IPS DF 6.9 (cell line): ENCODE data around the gene NUP188.

Experiments
- DNase-seq: peaks from one replicate; pipeline ENCODE4 v3.0.0-alpha.2; 2013; ENCODE audit warnings: low read depth, low spot score
- H3K27ac ChIP-seq: one replicate; pipeline ENCODE4 v1.5.1; 2013; ENCODE audit warnings: low read length, control low read depth
- H3K27me3 ChIP-seq: 2 replicates; pipeline ENCODE4 v1.6.1; 2013; ENCODE audit warnings: mild to moderate bottlenecking, low read length; ENCODE audit not compliant: control insufficient read depth, insufficient read depth
- H3K36me3 ChIP-seq: 2 replicates; pipeline ENCODE4 v1.6.1; 2013; ENCODE audit warnings: low read length; ENCODE audit not compliant: control insufficient read depth, insufficient read depth
- H3K4me1 ChIP-seq: 2 replicates; pipeline ENCODE4 v1.6.1; 2013; ENCODE audit warnings: low read length; ENCODE audit not compliant: control insufficient read depth, insufficient read depth
- H3K4me3 ChIP-seq: 2 replicates; pipeline ENCODE4 v1.5.1; 2013; ENCODE audit warnings: mild to moderate bottlenecking, low read length
- H3K9me3 ChIP-seq: 2 replicates; pipeline ENCODE4 v1.6.1; 2013; ENCODE audit warnings: low read length, inconsistent platforms; ENCODE audit not compliant: control insufficient read depth, insufficient read depth
- WGBS: extraction: QIAGEN DNeasy Blood & Tissue Kit; methylation state at CpG from one replicate; pipeline ENCODE4 v1.1.7; 2013; ENCODE audit warnings: mixed read lengths, missing lambda C conversion rate; ENCODE audit not compliant: insufficient read length, insufficient coverage; 5-methylcytosine and 5-hydroxymethylcytosine counted together

Gene NUP188

DNA sequence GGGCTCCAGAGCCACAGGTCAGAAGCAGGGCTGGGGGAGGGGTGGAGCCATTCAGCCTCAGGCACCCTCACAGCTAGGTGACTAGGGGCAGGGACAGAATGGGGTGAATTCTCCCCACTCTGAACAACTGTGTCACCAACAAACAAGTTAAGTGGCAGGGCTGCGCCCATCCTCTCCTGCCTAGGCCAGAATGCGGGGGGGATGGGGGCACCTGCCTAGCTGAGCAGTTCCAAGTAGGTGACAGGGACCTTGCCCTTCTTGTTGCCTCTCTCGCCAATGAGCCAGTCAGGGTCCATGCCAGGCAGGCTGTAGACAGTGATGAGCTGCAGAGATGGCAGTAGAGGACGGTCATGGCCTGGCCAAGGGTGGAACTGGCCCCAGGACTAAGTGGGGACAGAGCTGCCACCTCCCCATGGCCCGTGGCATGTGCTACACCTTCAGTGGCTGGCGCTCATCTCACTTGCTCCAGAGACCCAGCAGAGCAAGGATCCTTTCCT is 61.0 kb downstream of the NUP188 start:
- Histone ChIP-seq H3K4me3 (no peak overlapping the region), H3K4me1 (no peaks in the 10 kb centered on the region), H3K36me3 (peaks cover 19% of the 10 kb centered on the region), H3K9me3 (no peaks in the 10 kb centered on the region), H3K27ac (no peak overlapping the region), H3K27me3 (no peaks in the 10 kb centered on the region)
- WGBS: no CpG with 5 or more reads among the region's 6 CpGs
- DNase-seq: no peak

GRCh38 chr9:129008986-129009583 is 61.6 kb downstream of the NUP188 start:
- WGBS: no CpG with 5 or more reads among the region's 13 CpGs
- H3K4me1 ChIP-seq: no peaks in the 10 kb centered on the region
- DNase-seq: no peak
- H3K36me3 ChIP-seq: peaks cover 24% of the 10 kb centered on the region
- no peak overlapping the region for H3K27ac ChIP-seq
- no peaks in the 10 kb centered on the region for H3K9me3 ChIP-seq
- H3K27me3 ChIP-seq: no peaks in the 10 kb centered on the region
- no peak overlapping the region for H3K4me3 ChIP-seq

DNA sequence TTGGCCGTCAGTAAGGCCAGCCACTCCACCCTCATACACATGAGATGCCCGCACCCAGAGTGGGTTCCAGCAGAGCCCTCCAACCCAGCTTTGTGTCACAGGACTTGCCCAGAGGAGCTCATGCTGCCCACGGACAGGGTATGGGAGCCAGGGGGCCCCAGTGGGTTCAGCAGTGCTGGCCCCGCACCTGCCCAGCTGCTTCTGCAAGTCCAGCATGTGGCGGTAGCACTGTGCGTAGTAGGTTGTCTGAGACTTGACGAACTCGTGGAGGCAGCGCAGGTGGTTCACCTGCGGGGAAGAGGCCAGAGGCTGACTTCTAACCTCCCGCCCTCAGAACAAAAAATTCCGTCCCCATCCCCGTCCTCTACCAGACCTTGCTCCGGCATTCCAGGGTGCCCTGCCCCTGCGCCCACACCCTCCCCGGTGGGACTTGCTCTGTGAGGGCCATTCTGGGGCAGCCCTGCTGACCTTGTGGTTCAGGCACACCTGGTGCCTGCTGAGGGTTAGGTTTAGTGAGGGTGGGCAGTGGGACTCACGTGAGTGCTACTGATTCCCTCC is 62.2 kb downstream of the NUP188 start:
- peaks cover 30% of the 10 kb centered on the region for H3K36me3 ChIP-seq

GRCh38 chr9:129010267-129010975 is 62.9 kb downstream of the NUP188 start:
- Histone ChIP-seq H3K4me3 (no peak overlapping the region), H3K27ac (no peak overlapping the region), H3K4me1 (no peaks in the 10 kb centered on the region), H3K36me3 (peaks cover 24% of the 10 kb centered on the region), H3K9me3 (no peaks in the 10 kb centered on the region), H3K27me3 (no peaks in the 10 kb centered on the region)
- WGBS: no CpG with 5 or more reads among the region's 8 CpGs
- DNase-seq: no peak

More for the DNA sequence above, 62.2 kb downstream of the NUP188 start:
- no peaks in the 10 kb centered on the region for H3K27me3 ChIP-seq
- no peak overlapping the region for H3K4me3 ChIP-seq
- H3K9me3 ChIP-seq: no peaks in the 10 kb centered on the region
- no peak for DNase-seq
- no CpG with 5 or more reads among the region's 17 CpGs for WGBS
- no peak overlapping the region for H3K27ac ChIP-seq
- H3K4me1 ChIP-seq: no peaks in the 10 kb centered on the region

GRCh38 chr9:129011170-129011569 is 63.7 kb downstream of the NUP188 start:
- H3K27ac ChIP-seq: no peak overlapping the region
- WGBS: no CpG with 5 or more reads among the region's 19 CpGs
- no peaks in the 10 kb centered on the region for H3K4me1 ChIP-seq
- no peak for DNase-seq
- peaks cover 21% of the 10 kb centered on the region for H3K36me3 ChIP-seq
- H3K9me3 ChIP-seq: no peaks in the 10 kb centered on the region
- H3K4me3 ChIP-seq: no peak overlapping the region
- no peaks in the 10 kb centered on the region for H3K27me3 ChIP-seq

DNA sequence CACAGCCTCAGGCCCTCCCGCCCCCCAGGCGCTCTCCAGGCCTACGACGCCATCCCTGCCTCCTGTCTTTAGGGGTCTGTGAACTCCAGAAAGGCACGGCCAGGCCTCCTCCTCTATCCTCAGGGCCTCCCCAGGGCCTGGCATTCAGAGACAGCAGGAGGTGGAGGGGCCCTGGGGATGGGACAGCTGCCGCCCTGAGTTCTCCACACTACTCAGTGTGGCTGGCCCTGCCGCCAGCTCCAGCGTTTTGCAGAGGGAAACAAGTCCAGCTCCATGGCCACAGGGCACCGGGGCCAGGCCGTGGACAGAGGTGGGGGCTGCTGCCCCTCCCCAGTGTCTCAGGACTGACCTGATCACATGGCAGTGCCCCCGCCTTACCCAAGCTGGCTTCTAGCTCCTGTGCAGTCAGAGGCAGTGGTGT is 64.3 kb downstream of the NUP188 start:
- no peaks in the 10 kb centered on the region for H3K27me3 ChIP-seq
- no peaks in the 10 kb centered on the region for H3K9me3 ChIP-seq
- no peak overlapping the region for H3K4me3 ChIP-seq
- no peaks in the 10 kb centered on the region for H3K4me1 ChIP-seq
- H3K27ac ChIP-seq: no peak overlapping the region
- DNase-seq: no peak
- no CpG with 5 or more reads among the region's 11 CpGs for WGBS
- peaks cover 21% of the 10 kb centered on the region for H3K36me3 ChIP-seq

- Histone ChIP-seq H3K4me1 (no peaks in the 10 kb centered on the region), H3K9me3 (no peaks in the 10 kb centered on the region), H3K36me3 (peaks cover 21% of the 10 kb centered on the region), H3K27ac (no peak overlapping the region), H3K27me3 (no peaks in the 10 kb centered on the region), H3K4me3 (no peak overlapping the region)
- DNase-seq: no peak
- no CpG with 5 or more reads among the region's 7 CpGs for WGBS
Observed at GRCh38 chr9:129012343-129012742, 64.8 kb downstream of the NUP188 start.

GRCh38 chr9:129012893-129013448 is 65.5 kb downstream of the NUP188 start:
- Histone ChIP-seq H3K27me3 (no peaks in the 10 kb centered on the region), H3K36me3 (peaks cover 21% of the 10 kb centered on the region), H3K4me3 (no peak overlapping the region), H3K4me1 (no peaks in the 10 kb centered on the region), H3K27ac (no peak overlapping the region), H3K9me3 (no peaks in the 10 kb centered on the region)
- WGBS: no CpG with 5 or more reads among the region's 16 CpGs
- no peak for DNase-seq

GRCh38 chr9:129013674-129014073 is 66.2 kb downstream of the NUP188 start:
- no CpG with 5 or more reads among the region's 11 CpGs for WGBS
- DNase-seq: no peak
- Histone ChIP-seq H3K9me3 (no peaks in the 10 kb centered on the region), H3K4me1 (no peaks in the 10 kb centered on the region), H3K27me3 (no peaks in the 10 kb centered on the region), H3K36me3 (peaks cover 21% of the 10 kb centered on the region), H3K27ac (no peak overlapping the region), H3K4me3 (no peak overlapping the region)

- no peak overlapping the region for H3K4me3 ChIP-seq
- no peak overlapping the region for H3K27ac ChIP-seq
- DNase-seq: no peak
- no CpG with 5 or more reads among the region's 11 CpGs for WGBS
- no peaks in the 10 kb centered on the region for H3K27me3 ChIP-seq
- no peaks in the 10 kb centered on the region for H3K9me3 ChIP-seq
- H3K4me1 ChIP-seq: no peaks in the 10 kb centered on the region
- peaks cover 21% of the 10 kb centered on the region for H3K36me3 ChIP-seq
Observed at GRCh38 chr9:129014124-129014523, 66.6 kb downstream of the NUP188 start.
